Measurements from ENCODE around the gene POC5. TPM values are rescaled to one million over a fixed set of nuclear protein-coding genes. Genes with fewer than 3 reads are reported as not detected.

POC5 gene
- total and polyA plus RNA-seq, 2 experiments from 2014 or later = 4.6 to 19.2 TPM

DNA sequence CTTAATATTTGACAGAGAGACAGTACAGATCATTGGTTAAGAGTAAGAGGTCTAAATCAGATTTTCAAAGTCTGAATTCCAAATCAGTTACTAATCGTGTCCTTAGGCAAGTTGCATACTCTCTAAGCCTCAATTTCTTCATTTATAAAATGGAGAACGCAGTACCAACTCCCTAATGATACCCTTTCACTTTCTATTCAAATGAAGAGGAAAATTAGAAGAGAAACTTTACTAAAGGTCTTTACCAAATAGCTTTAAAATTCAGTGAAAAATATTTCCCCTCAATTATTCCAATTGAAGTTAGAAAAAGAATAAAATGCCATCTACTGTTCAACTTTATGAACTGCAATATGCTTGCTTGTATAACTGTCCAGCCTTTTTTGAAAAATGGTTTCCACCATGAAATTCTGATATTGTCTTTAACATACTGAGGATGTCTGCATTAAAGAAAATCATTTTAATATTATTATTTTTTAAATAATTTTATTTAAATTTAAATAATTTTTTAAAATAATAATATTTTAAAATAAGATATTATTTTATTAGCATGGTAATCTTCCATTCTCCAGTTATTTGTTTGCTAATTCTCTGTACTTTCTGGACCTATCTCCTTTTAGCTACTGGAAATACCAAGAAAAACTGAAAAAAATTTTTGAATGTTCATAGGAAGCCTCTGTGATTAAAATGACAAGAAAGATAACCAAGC is 36.0 kb downstream of the POC5 start:
- TF ChIP-seq, protein P1, sequence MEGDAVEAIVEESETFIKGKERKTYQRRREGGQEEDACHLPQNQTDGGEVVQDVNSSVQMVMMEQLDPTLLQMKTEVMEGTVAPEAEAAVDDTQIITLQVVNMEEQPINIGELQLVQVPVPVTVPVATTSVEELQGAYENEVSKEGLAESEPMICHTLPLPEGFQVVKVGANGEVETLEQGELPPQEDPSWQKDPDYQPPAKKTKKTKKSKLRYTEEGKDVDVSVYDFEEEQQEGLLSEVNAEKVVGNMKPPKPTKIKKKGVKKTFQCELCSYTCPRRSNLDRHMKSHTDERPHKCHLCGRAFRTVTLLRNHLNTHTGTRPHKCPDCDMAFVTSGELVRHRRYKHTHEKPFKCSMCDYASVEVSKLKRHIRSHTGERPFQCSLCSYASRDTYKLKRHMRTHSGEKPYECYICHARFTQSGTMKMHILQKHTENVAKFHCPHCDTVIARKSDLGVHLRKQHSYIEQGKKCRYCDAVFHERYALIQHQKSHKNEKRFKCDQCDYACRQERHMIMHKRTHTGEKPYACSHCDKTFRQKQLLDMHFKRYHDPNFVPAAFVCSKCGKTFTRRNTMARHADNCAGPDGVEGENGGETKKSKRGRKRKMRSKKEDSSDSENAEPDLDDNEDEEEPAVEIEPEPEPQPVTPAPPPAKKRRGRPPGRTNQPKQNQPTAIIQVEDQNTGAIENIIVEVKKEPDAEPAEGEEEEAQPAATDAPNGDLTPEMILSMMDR (IDR thresholded peaks at IDR 0.05; ENCODE audit: poor library complexity) = peak; percentile 85
- TF ChIP-seq EZH2phosphoT487 (IDR thresholded peaks at IDR 0.05; ENCODE audit: low read depth, severe bottlenecking, unreplicated experiment) = no peak
- H2AFZ ChIP-seq = no peak overlapping the region
- DNase-seq (ENCODE audit: low spot score) = peak; percentile 49
- H3K27me3 ChIP-seq = no peaks in the 10 kb centered on the region
- H3K36me3 ChIP-seq (replicated peaks; ENCODE audit: insufficient read depth, low read depth) = no peaks in the 10 kb centered on the region
- no peaks in the 10 kb centered on the region for H3K9me2 ChIP-seq (replicated peaks; ENCODE audit: insufficient read depth)
- H3K4me3 ChIP-seq = no peak overlapping the region
- no peaks in the 10 kb centered on the region for H3K79me2 ChIP-seq
- no peak overlapping the region for H3K27ac ChIP-seq
- H3K4me2 ChIP-seq = no peak overlapping the region
- WGBS (ENCODE audit: low lambda C conversion rate, missing lambda C conversion rate) = 63% methylated on average over 2 of the region's 2 CpGs
- no peaks in the 10 kb centered on the region for H4K20me1 ChIP-seq (ENCODE audit: insufficient read depth, poor library complexity, severe bottlenecking)
- H3K9me3 ChIP-seq (ENCODE audit: low read depth) = no peaks in the 10 kb centered on the region
- H3K4me1 ChIP-seq (ENCODE audit: insufficient read depth) = no peaks in the 10 kb centered on the region

DNA sequence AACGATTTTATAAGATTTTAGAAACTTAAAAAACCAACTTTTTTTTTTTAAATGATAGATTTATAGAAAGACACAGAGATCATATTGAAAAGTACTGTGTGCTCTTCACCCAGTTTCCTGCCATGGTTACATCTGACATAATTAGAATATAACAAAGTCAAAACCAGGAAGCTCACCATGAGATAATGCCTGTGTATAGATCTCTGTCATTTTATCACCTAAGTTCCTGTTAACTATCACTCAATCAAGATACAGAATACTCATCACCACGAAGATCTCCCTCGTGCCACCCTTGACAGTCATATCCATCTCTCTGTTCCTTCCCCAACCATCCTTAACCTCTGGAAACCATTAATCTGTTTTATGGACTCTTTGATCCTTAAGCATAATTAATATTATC is 39.1 kb downstream of the POC5 start:
- TF ChIP-seq, protein P1 (IDR thresholded peaks at IDR 0.05; ENCODE audit: poor library complexity) = no peak
- no peak for TF ChIP-seq EZH2phosphoT487 (IDR thresholded peaks at IDR 0.05; ENCODE audit: low read depth, severe bottlenecking, unreplicated experiment)
- no peak for TF ChIP-seq EZH2 (IDR thresholded peaks at IDR 0.05; ENCODE audit: borderline replicate concordance)
- Histone ChIP-seq H3K4me1 (ENCODE audit: insufficient read depth) (no peaks in the 10 kb centered on the region), H3K27ac (no peak overlapping the region), H3K9me3 (ENCODE audit: low read depth) (no peaks in the 10 kb centered on the region), H4K20me1 (ENCODE audit: insufficient read depth, poor library complexity, severe bottlenecking) (no peaks in the 10 kb centered on the region), H3K9me2 (replicated peaks; ENCODE audit: insufficient read depth) (no peaks in the 10 kb centered on the region), H3K79me2 (no peaks in the 10 kb centered on the region), H3K4me3 (no peak overlapping the region), H3K4me2 (no peak overlapping the region), H3K27me3 (no peaks in the 10 kb centered on the region), H2AFZ (no peak overlapping the region), H3K36me3 (replicated peaks; ENCODE audit: insufficient read depth, low read depth) (no peaks in the 10 kb centered on the region)
- DNase-seq (ENCODE audit: low spot score) = no peak
- 82% methylated on average over 3 of the region's 3 CpGs for WGBS (ENCODE audit: low lambda C conversion rate, missing lambda C conversion rate)

DNA sequence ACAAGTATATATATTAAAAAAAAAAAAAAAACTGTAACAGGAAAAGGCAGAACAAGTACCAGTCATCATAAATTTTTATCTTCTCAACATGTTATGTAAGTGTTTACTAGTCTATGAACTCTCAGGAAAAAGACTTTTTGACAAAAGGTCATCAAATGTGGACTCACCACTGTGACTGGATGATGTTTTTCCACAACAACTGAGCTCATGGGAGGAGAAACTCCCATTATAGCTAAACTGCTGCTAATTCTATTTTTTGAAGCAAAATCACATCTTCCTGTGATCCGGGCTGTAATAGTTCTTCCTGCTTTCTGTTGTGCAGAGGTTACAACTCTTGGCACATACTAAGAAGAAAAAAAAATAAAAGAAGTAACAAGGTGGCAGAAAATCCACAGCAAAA is 39.6 kb downstream of the POC5 start:
- no peaks in the 10 kb centered on the region for H3K36me3 ChIP-seq (replicated peaks; ENCODE audit: insufficient read depth, low read depth)
- no peaks in the 10 kb centered on the region for H4K20me1 ChIP-seq (ENCODE audit: insufficient read depth, poor library complexity, severe bottlenecking)
- no peak overlapping the region for H2AFZ ChIP-seq
- no peaks in the 10 kb centered on the region for H3K4me1 ChIP-seq (ENCODE audit: insufficient read depth)
- TF ChIP-seq EZH2 (IDR thresholded peaks at IDR 0.05; ENCODE audit: borderline replicate concordance) (no peak), EZH2phosphoT487 (IDR thresholded peaks at IDR 0.05; ENCODE audit: low read depth, severe bottlenecking, unreplicated experiment) (no peak)
- H3K4me2 ChIP-seq = no peak overlapping the region
- H3K9me2 ChIP-seq (replicated peaks; ENCODE audit: insufficient read depth) = no peaks in the 10 kb centered on the region
- DNase-seq (ENCODE audit: low spot score) = no peak
- no peaks in the 10 kb centered on the region for H3K27me3 ChIP-seq
- H3K9me3 ChIP-seq (ENCODE audit: low read depth) = no peaks in the 10 kb centered on the region
- H3K79me2 ChIP-seq = no peaks in the 10 kb centered on the region
- H3K4me3 ChIP-seq = no peak overlapping the region
- WGBS (ENCODE audit: low lambda C conversion rate, missing lambda C conversion rate) = 88% methylated on average over 1 of the region's 1 CpG
- H3K27ac ChIP-seq = no peak overlapping the region

DNA sequence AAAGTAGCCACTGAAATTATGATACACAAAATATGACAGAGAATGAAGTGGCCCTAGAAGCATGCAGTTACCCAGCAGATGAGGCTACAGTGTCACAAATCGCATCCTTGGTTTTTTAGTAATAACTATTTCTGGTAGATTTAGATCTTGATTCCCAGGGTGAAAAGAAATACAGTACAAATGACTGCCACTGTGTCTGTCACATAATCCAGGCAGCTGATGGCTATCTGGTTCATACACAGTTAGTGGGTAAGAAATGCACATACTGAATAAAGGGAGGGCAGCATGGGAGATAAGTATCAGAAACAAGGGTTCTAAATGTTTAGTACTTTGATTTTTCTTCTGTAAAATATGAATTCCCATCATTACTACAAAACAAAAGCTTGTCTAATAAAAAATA is 41.5 kb downstream of the POC5 start:
- Histone ChIP-seq H3K36me3 (replicated peaks; ENCODE audit: insufficient read depth, low read depth) (no peaks in the 10 kb centered on the region), H3K27me3 (no peaks in the 10 kb centered on the region), H3K4me3 (no peak overlapping the region), H3K9me2 (replicated peaks; ENCODE audit: insufficient read depth) (no peaks in the 10 kb centered on the region), H4K20me1 (ENCODE audit: insufficient read depth, poor library complexity, severe bottlenecking) (no peaks in the 10 kb centered on the region), H3K4me1 (ENCODE audit: insufficient read depth) (no peaks in the 10 kb centered on the region), H3K4me2 (no peak overlapping the region), H3K79me2 (no peaks in the 10 kb centered on the region), H3K27ac (no peak overlapping the region), H2AFZ (no peak overlapping the region), H3K9me3 (ENCODE audit: low read depth) (no peaks in the 10 kb centered on the region)
- TF ChIP-seq EZH2phosphoT487 (IDR thresholded peaks at IDR 0.05; ENCODE audit: low read depth, severe bottlenecking, unreplicated experiment) (no peak), EZH2 (IDR thresholded peaks at IDR 0.05; ENCODE audit: borderline replicate concordance) (no peak)
- TF ChIP-seq, protein P1 (IDR thresholded peaks at IDR 0.05; ENCODE audit: poor library complexity) = no peak
- no peak for DNase-seq (ENCODE audit: low spot score)
- WGBS (ENCODE audit: low lambda C conversion rate, missing lambda C conversion rate) = 90% methylated on average over 1 of the region's 1 CpG

Data from hepatocyte (in vitro differentiated cells).